Kidney (tissue), 14 donors: ENCODE measurements around the gene ARIH2. TPM values are rescaled to one million over a fixed set of nuclear protein-coding genes. Genes with fewer than 3 reads are reported as not detected.

ENCODE experiments used
- DNase-seq, 5 donors: peaks; one replicate each; pipeline ENCODE4 v3.0.0-alpha.2; 2013 to 2020
- FAIRE-seq: peaks from 2 replicates; lab custom pipeline; 2012; peaks lifted over from hg19 to GRCh38; lab: Jason Lieb, UNC
- H3K27ac ChIP-seq, 2 donors: one replicate each; pipeline ENCODE4 v1.7.0; 2013; ENCODE audit warnings: low read depth in 2 of 2, low read length in 2 of 2, inconsistent platforms in 1 of 2
- H3K27me3 ChIP-seq: one replicate; pipeline ENCODE4 v1.7.1; 2013; ENCODE audit warnings: low read length, inconsistent platforms; ENCODE audit not compliant: control insufficient read depth, insufficient read depth
- H3K36me3 ChIP-seq, 3 donors: one replicate each; pipeline versions ENCODE4 v1.7.0 to v1.7.1; 2013; ENCODE audit warnings: low read length in 3 of 3, control low read depth in 1 of 3, inconsistent platforms in 1 of 3; ENCODE audit not compliant: insufficient read depth in 3 of 3, control insufficient read depth in 2 of 3
- H3K4me1 ChIP-seq, 3 donors: one replicate each; pipeline versions ENCODE4 v1.7.0 to v1.7.1; 2013; ENCODE audit warnings: low read length in 3 of 3, inconsistent platforms in 1 of 3, low read depth in 1 of 3; ENCODE audit not compliant: control insufficient read depth in 2 of 3, insufficient read depth in 2 of 3
- H3K4me3 ChIP-seq, 3 donors: one replicate each; pipeline versions ENCODE4 v1.7.0 to v1.8.1; 2013; ENCODE audit warnings: low read length in 3 of 3, control low read depth in 1 of 3, inconsistent platforms in 1 of 3
- H3K9ac ChIP-seq, 3 donors: one replicate each; pipeline versions ENCODE4 v1.7.0 to v1.7.1; 2013; ENCODE audit warnings: low read length in 3 of 3, control low read depth in 1 of 3, inconsistent platforms in 1 of 3
- H3K9me3 ChIP-seq, 3 donors: one replicate each; pipeline versions ENCODE4 v1.7.0 to v1.7.1; 2013; ENCODE audit warnings: low read length in 3 of 3, control low read depth in 1 of 3, inconsistent platforms in 1 of 3; ENCODE audit not compliant: control insufficient read depth in 2 of 3, insufficient read depth in 1 of 3
- intact Hi-C: fragments of 100-400 bp; cut with DNase I; formaldehyde crosslinking; loops from one replicate; pipeline ENCODE4 v1.11.1; 2022
- polyA plus RNA-seq: library from polyadenylated mRNA; stranded (reverse); fragments of 350-450 nt; fragmentation: Illumina TruSeq; extraction: RNeasy Lipid Tissue Mini Kit (QIAGEN cat#74804); gene quantifications from one replicate; pipeline ENCODE4 v1.2.3, GENCODE V29; 2014; ENCODE audit warnings: low read depth, low replicate concordance; ENCODE audit not compliant: insufficient read depth
- total RNA-seq: library from RNA; stranded (reverse); fragmentation: NEBNext Ultra II Directional; extraction: Animal tissue kit (Norgen Biotek cat#: 25700); gene quantifications from one replicate; pipeline ENCODE4 v1.2.1, GENCODE V29; 2021
- TF ChIP-seq, protein P1 (sequence below): IDR thresholded peaks from 3 replicates; pipeline ENCODE4 v1.5.1; 2012; ENCODE audit warnings: mild to moderate bottlenecking, moderate library complexity, borderline replicate concordance; ENCODE audit not compliant: insufficient read depth; ENCODE audit errors: extremely low read depth
- donor health status: control.
- donor health status: control.
- donor health status: control.
- donor health status: control.
- donor health status: control.
- donor health status: DM: yes; HTN: yes; CAD: no.
- donor health status: Normal renal cell carcinoma (clear cell type).

Gene ARIH2
- total and polyA plus RNA-seq, 2 donors from 2014 or later, result 30.4 to 75.7 TPM

DNA sequence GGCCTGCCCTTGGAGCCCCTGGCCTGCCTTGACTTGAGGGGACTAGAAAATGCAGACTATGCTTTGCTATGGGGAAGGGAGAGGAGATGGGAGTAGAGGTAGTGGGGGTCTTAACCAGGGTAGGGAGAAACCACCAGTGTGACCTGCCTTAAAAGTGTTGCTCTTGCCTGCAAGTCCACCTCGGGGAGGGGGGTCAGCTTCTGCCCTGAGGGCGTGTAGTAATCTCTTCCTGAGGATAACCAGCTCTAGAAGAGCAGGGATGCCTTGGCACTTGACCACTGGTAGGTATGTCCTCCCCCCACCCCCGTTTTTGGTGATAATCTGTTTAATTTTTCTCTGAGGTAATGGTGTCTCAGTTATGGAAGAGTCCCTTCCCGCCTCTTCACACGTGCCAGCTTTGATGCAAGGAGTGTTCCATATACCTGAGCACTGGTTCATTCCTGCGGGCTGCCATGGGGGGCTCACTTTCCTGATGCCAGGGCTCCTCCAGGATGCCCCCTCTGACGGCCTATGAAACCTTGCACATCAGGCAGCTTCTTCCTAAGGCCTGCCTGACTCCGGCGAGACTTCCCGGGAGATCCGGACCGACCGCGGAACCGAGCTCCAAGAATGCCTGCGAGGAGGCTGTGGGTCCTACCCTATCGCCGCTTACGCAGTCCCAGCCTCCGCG lies 70.6 kb downstream of the ARIH2 start:
- Histone ChIP-seq H3K4me1 (peaks cover 0 to 21% (median 5%) of the 10 kb centered on the region in 3 donors), H3K4me3 (peak overlapping the region; percentile 82 to 88 (median 84)), H3K27me3 (no peaks in the 10 kb centered on the region), H3K27ac (peak overlapping the region; percentile 95 to 97), H3K36me3 (peaks cover 0 to 8% (median 8%) of the 10 kb centered on the region in 3 donors), H3K9me3 (no peaks in the 10 kb centered on the region), H3K9ac (peak overlapping the region; percentile 69 to 82 (median 80))
- intact Hi-C loops, result no loop called here
- TF ChIP-seq, protein P1, sequence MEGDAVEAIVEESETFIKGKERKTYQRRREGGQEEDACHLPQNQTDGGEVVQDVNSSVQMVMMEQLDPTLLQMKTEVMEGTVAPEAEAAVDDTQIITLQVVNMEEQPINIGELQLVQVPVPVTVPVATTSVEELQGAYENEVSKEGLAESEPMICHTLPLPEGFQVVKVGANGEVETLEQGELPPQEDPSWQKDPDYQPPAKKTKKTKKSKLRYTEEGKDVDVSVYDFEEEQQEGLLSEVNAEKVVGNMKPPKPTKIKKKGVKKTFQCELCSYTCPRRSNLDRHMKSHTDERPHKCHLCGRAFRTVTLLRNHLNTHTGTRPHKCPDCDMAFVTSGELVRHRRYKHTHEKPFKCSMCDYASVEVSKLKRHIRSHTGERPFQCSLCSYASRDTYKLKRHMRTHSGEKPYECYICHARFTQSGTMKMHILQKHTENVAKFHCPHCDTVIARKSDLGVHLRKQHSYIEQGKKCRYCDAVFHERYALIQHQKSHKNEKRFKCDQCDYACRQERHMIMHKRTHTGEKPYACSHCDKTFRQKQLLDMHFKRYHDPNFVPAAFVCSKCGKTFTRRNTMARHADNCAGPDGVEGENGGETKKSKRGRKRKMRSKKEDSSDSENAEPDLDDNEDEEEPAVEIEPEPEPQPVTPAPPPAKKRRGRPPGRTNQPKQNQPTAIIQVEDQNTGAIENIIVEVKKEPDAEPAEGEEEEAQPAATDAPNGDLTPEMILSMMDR, result no peak
- DNase-seq (peak in 1 of 5 donors; percentile 74), FAIRE-seq (no peak)

DNA sequence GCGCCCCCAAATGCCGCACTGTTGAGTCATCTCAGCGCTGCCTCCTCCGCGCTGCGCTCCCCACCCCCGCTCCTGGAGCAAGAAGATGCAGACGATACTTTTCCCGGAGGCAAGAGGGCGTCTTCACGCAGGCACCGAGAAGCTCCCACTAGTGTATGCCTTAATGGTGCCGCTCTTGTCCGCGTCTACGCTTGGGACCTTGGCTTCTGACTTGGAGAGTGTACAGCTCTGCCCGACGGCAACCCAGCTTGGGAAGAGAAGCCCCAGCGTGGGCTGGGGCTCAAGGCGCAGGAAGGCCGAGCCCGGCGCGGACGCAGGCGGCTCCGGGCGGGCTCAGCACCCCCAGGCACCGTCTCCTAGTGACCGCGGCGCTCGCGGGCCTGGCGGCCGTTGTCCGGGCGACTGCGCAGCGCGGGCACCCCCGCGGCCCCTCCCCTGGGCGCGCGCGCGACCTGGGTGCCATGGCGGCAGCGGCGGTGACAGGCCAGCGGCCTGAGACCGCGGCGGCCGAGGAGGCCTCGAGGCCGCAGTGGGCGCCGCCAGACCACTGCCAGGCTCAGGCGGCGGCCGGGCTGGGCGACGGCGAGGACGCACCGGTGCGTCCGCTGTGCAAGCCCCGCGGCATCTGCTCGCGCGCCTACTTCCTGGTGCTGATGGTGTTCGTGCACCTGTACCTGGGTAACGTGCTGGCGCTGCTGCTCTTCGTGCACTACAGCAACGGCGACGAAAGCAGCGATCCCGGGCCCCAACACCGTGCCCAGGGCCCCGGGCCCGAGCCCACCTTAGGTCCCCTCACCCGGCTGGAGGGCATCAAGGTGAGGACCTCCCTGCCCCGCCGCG lies 71.4 kb downstream of the ARIH2 start, which contains the start of gene P4HTM:
P4HTM (plus strand) TSS at position 446 of the 840 bp plus-strand sequence; CDS start at position 462, 16 bp downstream.
- FAIRE-seq, result no peak
- Histone ChIP-seq H3K9me3 (no peaks in the 10 kb centered on the region), H3K27me3 (no peaks in the 10 kb centered on the region), H3K36me3 (peaks cover 0 to 5% (median 2%) of the 10 kb centered on the region in 3 donors), H3K27ac (peak within 1 kb of the TSS; percentile 95 to 97), H3K9ac (peak within 1 kb of the TSS; percentile 69 to 82 (median 80)), H3K4me3 (peak within 1 kb of the TSS; percentile 82 to 88 (median 84)), H3K4me1 (peaks cover 0 to 21% (median 5%) of the 10 kb centered on the region in 3 donors)
- peak; percentile 88 to 97 (median 92) for DNase-seq
- intact Hi-C loops, result no loop called here
- TF ChIP-seq, protein P1, result peak; percentile 23

DNA sequence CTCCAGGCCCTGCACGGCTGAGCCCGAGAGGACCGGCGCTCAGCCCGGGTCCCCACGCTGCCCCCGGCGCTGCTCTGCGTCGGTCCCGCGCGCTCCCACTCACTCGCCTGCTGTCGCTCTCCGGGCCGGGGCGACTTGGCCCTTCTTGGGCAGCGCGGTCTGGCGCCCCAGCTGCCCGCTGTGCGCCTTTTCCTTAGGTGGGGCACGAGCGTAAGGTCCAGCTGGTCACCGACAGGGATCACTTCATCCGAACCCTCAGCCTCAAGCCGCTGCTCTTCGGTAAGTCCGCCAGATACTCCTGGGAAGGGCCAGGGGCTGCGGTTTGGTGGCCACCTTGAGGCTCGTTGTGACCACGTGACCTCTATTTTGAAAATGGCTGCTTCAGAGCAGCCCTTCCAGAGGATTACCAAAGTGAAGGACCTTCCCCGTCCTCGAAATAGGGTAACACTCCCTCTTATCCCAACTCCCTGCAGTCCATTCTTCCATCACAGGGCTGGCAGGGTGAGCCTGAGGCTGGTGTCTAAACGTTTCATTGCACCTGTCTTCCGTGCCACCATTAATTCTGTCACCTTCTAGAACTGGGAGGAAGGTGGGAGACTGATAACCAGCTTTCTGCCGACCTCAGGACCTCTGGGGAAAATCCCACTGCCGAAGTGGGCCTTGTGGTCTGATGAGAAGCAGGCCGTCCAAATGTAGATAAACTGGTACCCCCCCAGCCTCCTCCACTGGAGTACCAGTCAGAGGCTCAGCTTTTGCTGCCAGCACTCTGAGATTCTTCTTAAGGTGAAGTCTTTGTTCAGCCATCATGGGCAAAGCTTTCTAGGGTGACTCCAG lies 72.2 kb downstream of the ARIH2 start:
- no peak for FAIRE-seq
- DNase-seq, result peak in 4 of 5 donors; percentile 38 to 48 (median 44)

More for the DNA sequence above, 72.2 kb downstream of the ARIH2 start:
- no peaks in the 10 kb centered on the region for H3K9me3 ChIP-seq
- H3K27me3 ChIP-seq, result no peaks in the 10 kb centered on the region
- H3K4me1 ChIP-seq, result peaks cover 0 to 21% (median 5%) of the 10 kb centered on the region in 3 donors
- TF ChIP-seq, protein P1, result no peak
- intact Hi-C loops, result no loop called here
- peak overlapping the region; percentile 51 to 77 (median 62) for H3K9ac ChIP-seq
- H3K4me3 ChIP-seq, result peak overlapping the region; percentile 63 to 88 (median 64)
- peaks cover 0 to 3% (median 0%) of the 10 kb centered on the region in 3 donors for H3K36me3 ChIP-seq
- peak overlapping the region; percentile 95 to 97 for H3K27ac ChIP-seq
